RWPE2 (cell line): ENCODE results near the gene CHN2.

Source experiments
- ATAC-seq: fragments of 200-7000 bp; cut with Tn5 transposase; 3 replicates; pipeline ENCODE4 v1.9.1; 2021; ENCODE audit warnings: low read depth
- DNase-seq: peaks from one replicate; pipeline ENCODE4 v3.0.0-alpha.2; 2020; ENCODE audit warnings: low spot score
- H3K27ac ChIP-seq: fragments of 450-650 bp; 2 replicates; pipeline ENCODE4 v1.5.1; 2017; ENCODE audit warnings: mild to moderate bottlenecking; ENCODE audit not compliant: poor library complexity, severe bottlenecking
- H3K27me3 ChIP-seq: fragments of 250-450 bp; sonication (Bioruptor Pico); 2 replicates; pipeline ENCODE4 v1.5.1; 2021; ENCODE audit warnings: mild to moderate bottlenecking, moderate library complexity; ENCODE audit not compliant: insufficient read depth, poor library complexity, severe bottlenecking
- H3K36me3 ChIP-seq: fragments of 250-450 bp; sonication (Bioruptor Pico); 2 replicates; pipeline ENCODE4 v1.5.1; 2020; ENCODE audit warnings: low read depth, mild to moderate bottlenecking, moderate library complexity
- H3K4me1 ChIP-seq: fragments of 250-450 bp; sonication (Bioruptor Pico); 2 replicates; pipeline ENCODE4 v1.5.1; 2021; ENCODE audit warnings: mild to moderate bottlenecking, moderate library complexity; ENCODE audit not compliant: insufficient read depth, poor library complexity, severe bottlenecking
- H3K4me3 ChIP-seq: fragments of 250-450 bp; sonication (Bioruptor Pico); 2 replicates; pipeline ENCODE4 v1.5.1; 2021; ENCODE audit warnings: mild to moderate bottlenecking, moderate library complexity; ENCODE audit not compliant: severe bottlenecking
- H3K9me3 ChIP-seq: fragments of 250-450 bp; sonication (Bioruptor Pico); 2 replicates; pipeline ENCODE4 v1.5.1; 2021; ENCODE audit warnings: mild to moderate bottlenecking, moderate library complexity; ENCODE audit not compliant: severe bottlenecking
- TF ChIP-seq, protein P1 (sequence below): fragments of 450-650 bp; IDR thresholded peaks from one replicate; pipeline ENCODE4 v1.5.1; 2017; ENCODE audit warnings: mild to moderate bottlenecking, moderate library complexity; ENCODE audit not compliant: poor library complexity, severe bottlenecking

Gene CHN2

DNA sequence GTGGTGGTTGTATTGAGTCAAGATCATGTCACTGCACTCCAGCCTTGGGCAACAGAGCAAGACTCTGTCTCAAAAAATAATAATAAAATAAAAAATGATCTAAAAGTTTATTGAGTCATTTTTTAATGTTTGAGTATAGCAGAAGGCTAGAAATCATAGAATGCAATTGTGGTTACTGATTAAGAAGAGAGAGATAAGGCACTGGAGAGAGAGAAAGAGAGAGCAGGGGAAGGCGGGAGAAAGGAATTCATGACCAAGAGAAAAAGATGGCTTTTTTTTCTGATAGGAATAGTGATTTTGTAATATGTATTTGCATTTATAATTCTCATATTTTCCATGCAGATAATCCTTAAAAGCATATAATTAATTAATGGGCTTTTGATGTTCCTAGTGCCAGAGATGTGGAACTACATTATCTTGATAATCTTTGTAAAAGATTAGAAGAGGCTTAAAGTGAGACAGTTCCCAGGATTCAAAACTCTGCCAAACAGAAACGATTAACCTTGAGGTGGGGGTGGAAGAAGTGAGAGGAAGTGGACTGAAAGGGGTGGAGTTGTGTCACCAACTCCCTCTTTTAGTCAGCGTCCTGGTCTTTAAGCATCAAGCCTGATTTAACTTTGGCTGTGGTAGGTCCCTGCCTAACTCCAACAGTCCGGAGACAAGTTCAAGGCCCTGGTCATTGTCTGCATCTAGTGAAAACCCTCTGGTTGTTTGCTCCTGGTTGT is 76.2 kb downstream of the CHN2 start:
- DNase-seq, result no peak
- no peak overlapping the region for H3K4me3 ChIP-seq
- TF ChIP-seq, protein P1, sequence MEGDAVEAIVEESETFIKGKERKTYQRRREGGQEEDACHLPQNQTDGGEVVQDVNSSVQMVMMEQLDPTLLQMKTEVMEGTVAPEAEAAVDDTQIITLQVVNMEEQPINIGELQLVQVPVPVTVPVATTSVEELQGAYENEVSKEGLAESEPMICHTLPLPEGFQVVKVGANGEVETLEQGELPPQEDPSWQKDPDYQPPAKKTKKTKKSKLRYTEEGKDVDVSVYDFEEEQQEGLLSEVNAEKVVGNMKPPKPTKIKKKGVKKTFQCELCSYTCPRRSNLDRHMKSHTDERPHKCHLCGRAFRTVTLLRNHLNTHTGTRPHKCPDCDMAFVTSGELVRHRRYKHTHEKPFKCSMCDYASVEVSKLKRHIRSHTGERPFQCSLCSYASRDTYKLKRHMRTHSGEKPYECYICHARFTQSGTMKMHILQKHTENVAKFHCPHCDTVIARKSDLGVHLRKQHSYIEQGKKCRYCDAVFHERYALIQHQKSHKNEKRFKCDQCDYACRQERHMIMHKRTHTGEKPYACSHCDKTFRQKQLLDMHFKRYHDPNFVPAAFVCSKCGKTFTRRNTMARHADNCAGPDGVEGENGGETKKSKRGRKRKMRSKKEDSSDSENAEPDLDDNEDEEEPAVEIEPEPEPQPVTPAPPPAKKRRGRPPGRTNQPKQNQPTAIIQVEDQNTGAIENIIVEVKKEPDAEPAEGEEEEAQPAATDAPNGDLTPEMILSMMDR, result no peak

DNA sequence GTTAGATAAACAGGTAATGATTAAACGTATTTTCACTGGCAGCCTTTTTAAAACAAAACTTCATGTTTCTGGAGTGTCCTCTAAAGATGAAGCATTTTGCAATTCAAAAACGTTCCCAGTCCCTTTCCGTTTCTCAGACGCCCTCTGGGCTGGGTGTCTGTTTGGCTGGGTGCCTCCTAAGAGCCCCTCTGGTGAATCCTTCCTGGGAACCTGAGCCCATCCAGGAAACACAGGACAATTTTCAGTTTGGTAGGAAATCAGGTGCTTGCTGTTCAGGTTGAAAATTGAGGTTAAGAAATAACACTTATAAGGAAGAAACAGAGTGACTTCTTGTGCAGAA is 76.7 kb downstream of the CHN2 start:
- ATAC-seq (no peak), DNase-seq (no peak)
- peaks cover 6% of the 10 kb centered on the region for H3K4me1 ChIP-seq
- no peak overlapping the region for H3K27ac ChIP-seq
- H3K9me3 ChIP-seq, result no peaks in the 10 kb centered on the region
- no peaks in the 10 kb centered on the region for H3K27me3 ChIP-seq
- no peaks in the 10 kb centered on the region for H3K36me3 ChIP-seq
- TF ChIP-seq, protein P1, result no peak
- H3K4me3 ChIP-seq, result no peak overlapping the region

More for the DNA sequence above, 76.2 kb downstream of the CHN2 start:
- Histone ChIP-seq H3K4me1 (peaks cover 6% of the 10 kb centered on the region), H3K27me3 (no peaks in the 10 kb centered on the region), H3K9me3 (no peaks in the 10 kb centered on the region), H3K36me3 (no peaks in the 10 kb centered on the region), H3K27ac (no peak overlapping the region)
- no peak for ATAC-seq

DNA sequence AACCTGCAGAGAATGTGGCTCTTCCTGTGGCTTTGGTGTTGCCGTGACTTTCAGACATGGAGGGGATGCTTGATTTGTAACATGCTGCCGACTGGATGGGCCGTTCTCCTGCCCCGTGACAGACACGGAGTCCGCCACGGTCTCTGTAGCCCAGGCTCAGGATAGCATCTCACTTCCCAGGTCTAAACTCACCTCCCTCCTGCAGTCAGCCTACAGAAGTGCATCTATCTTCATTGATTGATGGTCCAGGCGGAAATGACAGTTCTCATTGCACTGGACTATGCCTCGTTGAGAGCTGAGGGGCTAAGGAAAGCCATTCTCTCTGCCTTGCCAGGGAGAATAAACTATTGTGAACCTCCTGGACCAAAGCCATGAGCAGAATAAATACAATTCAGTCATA is 77.5 kb downstream of the CHN2 start:
- H3K27me3 ChIP-seq, result no peaks in the 10 kb centered on the region
- H3K4me1 ChIP-seq, result peaks cover 6% of the 10 kb centered on the region
- no peak for ATAC-seq
- H3K27ac ChIP-seq, result no peak overlapping the region
- TF ChIP-seq, protein P1, result no peak
- no peaks in the 10 kb centered on the region for H3K36me3 ChIP-seq
- no peak for DNase-seq
- H3K9me3 ChIP-seq, result no peaks in the 10 kb centered on the region
- H3K4me3 ChIP-seq, result no peak overlapping the region

DNA sequence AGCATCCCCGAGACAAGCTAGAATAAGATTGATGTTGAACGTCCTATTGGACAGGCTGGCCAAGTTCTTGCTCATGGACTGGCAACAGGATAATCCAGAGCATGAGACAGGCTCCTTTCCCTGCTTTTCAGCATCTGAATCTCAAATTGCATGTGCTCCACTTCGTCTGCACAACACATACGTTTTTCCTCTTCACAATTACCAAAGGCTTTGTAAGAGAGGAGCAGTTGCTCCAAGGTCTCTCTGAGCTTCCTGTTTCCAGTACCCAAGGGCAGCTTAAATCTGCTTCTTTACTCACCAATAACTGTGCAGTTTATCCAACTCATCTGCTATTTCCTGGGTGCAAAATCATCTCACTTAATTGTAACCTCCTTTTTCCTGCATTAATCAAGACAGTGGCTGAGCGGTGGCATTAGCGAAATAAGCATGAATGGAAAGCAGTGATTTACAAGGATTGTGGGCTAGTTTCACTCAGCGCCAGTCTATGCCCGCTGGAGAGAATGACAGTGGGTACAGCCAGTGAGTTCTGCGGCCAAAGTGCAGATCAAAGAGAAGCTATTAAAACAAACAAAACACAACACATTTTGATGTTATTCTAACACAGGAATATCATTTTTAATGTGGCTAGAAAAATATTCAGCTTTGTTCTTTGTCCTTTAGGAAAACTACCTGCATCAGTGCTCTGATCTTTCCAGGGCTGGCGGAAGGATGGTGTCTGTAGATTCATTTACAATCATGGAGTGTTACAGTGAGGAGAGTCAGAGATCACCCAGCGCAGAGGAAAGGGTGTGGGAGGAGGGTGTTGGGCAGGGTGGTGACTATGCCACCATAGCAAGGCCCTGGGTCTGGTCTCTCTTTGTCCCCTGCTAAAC is 79.8 kb downstream of the CHN2 start:
- Histone ChIP-seq H3K4me3 (no peak overlapping the region), H3K9me3 (no peaks in the 10 kb centered on the region), H3K27ac (no peak overlapping the region), H3K27me3 (no peaks in the 10 kb centered on the region), H3K4me1 (peaks cover 6% of the 10 kb centered on the region), H3K36me3 (no peaks in the 10 kb centered on the region)
- TF ChIP-seq, protein P1, result no peak
- ATAC-seq, result no peak
- DNase-seq, result no peak

DNA sequence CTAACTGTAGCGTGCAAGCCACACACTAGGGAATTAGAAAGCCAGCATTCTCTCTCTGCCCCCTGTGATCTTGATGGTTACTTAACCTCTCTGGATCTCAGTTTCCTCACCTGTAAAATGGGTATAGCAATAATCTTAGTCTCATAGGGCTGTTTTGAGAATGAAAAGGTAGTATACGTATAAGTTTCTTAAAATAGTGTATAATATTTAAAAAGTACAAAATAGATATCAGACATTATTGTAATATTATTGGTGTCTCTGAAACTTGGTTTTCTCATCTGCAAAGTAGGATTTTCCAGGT is 80.4 kb downstream of the CHN2 start:
- Histone ChIP-seq H3K4me3 (no peak overlapping the region), H3K27me3 (no peaks in the 10 kb centered on the region), H3K36me3 (no peaks in the 10 kb centered on the region), H3K4me1 (peaks cover 6% of the 10 kb centered on the region), H3K27ac (no peak overlapping the region), H3K9me3 (no peaks in the 10 kb centered on the region)
- DNase-seq, result no peak
- no peak for ATAC-seq
- TF ChIP-seq, protein P1, result no peak
